Measurements from ENCODE around the gene KIAA1549.

Gene KIAA1549

DNA sequence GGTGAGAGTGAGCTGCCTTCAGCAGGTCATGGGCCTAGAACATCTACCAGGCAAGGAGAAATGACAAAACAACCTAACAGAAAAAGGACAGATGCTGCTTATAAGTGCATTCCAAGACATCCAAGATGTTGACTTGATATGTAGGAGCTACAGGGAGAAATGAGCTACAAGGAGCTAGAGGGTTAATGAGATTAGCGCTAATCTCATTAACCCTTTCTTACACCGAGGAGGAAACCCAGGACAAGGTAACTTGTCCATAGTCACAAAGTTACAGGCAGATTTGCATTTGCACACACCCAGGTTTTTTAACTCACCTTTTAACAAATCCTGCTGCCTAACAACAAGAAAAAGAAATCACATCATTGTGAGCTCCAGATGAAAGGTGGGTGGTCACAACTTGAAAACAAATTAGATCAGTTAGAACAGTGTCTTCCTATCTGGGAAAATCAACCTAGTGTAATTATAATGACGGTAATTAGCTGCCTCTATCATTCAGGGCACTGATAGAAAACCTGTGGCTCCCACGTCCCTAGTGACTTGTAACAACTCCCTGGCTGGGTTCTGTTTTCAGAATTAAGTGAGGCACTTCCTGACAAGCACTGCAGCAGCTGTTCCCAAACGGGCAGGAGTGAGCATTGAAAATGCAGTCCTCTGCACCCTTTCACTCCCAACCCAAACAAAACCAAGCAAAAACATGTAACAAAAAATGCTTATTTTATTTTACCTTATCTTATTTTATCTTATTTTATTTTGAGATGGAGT is 5.7 kb downstream of the KIAA1549 start:
- no peak for DNase-seq (ENCODE audit: low read depth)

DNA sequence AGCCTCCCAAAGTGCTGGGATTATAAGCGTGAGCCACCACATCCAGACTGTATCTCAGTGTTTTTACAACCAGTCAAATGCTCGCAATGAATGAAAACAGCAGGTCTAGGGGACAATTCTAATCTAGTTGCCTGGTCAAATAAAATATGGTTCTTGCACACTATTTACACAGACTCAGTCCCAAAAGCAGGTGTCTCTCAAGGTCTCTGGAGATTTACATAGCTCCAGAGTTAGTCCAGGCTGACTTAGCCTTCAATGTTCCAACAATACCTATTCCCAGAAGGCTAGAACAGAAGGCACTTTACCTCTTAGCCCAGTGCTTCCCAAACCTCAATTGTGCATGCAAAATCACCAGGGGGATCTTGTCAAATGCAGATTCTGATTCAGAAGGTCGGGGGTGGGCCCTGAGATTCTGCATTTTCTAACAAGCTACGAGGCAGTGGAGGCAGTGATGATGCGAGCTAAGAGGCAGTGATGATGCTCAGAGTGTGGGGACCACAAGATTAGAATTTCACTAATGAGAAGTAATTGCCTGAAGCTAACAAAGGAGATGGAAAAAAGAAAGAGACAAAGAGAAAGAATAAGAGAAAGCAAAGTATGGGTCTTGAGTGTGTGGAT is 6.4 kb downstream of the KIAA1549 start:
- no peak for DNase-seq (ENCODE audit: low read depth)

DNA sequence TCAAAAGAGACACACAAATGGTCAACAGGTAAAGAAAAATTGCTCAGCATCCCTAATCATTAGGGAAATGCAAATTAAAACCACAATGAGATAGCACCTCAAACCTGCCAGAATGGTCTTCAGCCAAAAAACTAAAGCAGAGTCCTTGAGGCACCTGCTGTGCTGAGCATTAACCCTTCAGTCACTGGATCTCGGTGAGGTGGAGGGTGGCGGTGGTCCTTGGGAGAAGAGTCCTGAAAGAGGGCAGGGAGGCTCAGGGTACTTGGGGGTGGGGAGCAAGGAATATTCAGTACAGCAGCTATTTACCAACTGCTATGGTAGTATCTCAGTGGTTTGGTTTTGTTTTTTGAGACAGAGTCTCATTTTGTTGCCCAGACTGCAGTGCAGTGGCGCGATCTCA is 7.1 kb downstream of the KIAA1549 start:
- no peak for DNase-seq (ENCODE audit: low read depth)

GRCh38 chr7:138970952-138971351 is 10.2 kb downstream of the KIAA1549 start:
- no peak for DNase-seq (ENCODE audit: low read depth)

- no peak for DNase-seq (ENCODE audit: low read depth)
Measured at GRCh38 chr7:138970446-138970845, 10.7 kb downstream of the KIAA1549 start.

DNA sequence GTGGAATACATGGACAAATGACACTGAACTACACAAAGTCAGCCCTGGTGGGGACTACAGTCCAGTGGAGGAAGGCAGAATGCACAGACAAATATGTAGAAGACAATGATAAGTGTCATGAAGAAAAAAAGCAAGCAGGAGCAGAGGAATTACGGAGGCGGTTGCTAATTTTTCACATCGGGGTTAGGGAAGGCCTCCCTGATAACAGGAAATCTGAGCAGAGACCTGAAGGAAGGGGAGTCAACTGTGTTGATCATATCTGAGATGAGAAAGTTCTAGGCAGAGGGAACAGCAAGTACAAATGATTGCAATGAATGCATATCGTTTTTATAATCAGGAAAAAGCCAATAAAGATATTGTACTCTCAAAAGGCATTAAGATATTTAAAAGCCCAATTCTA is 14.0 kb downstream of the KIAA1549 start:
- no peak for DNase-seq (ENCODE audit: low read depth)

- no peak for DNase-seq (ENCODE audit: low read depth)
Measured at GRCh38 chr7:138964624-138965436, 16.4 kb downstream of the KIAA1549 start.

DNA sequence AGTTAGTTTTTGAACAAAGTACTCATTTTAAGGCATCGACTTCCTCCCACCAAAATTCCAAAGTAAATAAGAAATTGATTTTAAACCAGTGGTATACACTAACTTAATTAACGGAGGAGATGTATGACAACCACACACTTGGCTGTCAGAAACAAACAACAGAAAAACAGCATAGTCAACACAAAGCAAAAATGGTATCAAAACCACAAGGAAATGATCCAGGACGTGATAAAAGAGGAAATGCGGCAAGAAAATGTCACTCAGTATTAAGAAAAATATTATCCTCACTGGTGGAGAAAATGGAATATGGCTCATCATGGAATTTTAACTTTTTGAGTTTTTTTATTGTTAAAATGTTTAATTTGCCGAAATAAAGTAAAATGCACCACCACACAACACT is 17.5 kb downstream of the KIAA1549 start:
- no peak for DNase-seq (ENCODE audit: low read depth)

DNA sequence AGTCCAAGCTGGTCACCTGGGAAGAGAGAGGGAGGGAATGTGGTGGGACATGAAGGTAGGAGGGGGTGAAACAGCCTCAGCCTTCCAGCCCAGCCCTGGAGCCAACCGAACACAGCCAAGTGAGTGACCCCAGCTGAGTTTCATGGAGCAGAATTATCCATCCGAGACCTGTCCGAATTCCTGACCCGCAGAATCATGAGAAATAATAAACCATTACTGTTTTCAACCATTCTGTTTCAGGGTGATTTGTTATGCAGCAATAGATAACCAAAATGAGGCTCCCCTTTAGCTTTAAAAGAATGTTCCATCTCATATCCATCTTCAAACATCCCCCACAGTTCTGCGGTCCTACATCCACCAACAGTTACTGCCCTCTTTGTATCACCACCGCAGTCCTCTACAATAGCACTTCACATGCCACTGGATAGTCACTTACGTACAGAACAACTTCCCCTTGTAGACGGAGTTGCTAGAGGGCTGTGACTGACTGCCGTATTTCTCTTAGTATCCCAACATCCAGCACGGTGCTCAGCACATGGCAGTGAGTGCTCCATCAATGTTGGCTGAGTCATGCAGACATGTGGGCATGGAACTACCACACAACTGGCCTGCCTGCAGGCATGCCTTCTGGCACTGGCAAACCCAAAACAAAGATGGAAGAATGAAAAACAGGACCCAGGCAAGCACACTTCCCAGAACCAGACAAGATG is 18.5 kb downstream of the KIAA1549 start:
- DNase-seq (ENCODE audit: low read depth), result no peak

GRCh38 chr7:138961159-138961558 is 20.0 kb downstream of the KIAA1549 start:
- no peak for DNase-seq (ENCODE audit: low read depth)

GRCh38 chr7:138958391-138958956 is 22.7 kb downstream of the KIAA1549 start:
- no peak for DNase-seq (ENCODE audit: low read depth)

DNA sequence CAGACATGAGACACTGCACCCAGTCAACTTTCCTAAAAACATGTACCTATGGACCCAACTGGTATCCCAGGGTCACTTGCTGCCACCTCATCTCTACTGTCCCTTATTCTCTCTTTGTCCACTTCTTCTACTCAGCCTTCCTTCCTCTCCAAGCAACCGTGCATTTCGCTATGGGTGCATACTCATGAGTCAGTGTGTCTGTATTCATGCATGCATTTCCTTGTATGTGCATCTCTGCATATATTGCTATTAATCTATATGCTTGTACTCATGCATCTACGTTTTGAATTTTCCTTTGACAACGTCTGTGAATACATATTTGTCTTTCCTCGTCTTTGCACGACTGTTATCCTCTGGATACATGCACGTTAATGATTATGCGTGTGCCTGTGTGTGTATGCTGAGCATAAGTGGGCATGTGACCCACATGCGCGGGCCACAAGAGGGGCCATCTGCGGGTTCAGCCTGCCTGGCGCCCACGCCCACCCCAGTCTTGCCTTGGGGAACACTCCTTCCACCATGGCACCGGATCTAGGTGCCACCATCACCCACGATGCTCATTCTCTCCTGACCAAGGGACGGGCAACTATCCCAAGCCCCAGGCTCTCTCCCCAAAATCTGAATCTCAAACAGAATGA is 23.3 kb downstream of the KIAA1549 start:
- DNase-seq (ENCODE audit: low read depth), result no peak

- DNase-seq (ENCODE audit: low read depth), result no peak
Measured at GRCh38 chr7:138957217-138957616, 24.0 kb downstream of the KIAA1549 start.

- no peak for DNase-seq (ENCODE audit: low read depth)
Measured at GRCh38 chr7:138954545-138955475, 26.4 kb downstream of the KIAA1549 start.

- no peak for DNase-seq (ENCODE audit: low read depth)
Measured at GRCh38 chr7:138952791-138953190, 28.4 kb downstream of the KIAA1549 start.

GRCh38 chr7:138951953-138952352 is 29.2 kb downstream of the KIAA1549 start:
- DNase-seq (ENCODE audit: low read depth), result no peak

DNA sequence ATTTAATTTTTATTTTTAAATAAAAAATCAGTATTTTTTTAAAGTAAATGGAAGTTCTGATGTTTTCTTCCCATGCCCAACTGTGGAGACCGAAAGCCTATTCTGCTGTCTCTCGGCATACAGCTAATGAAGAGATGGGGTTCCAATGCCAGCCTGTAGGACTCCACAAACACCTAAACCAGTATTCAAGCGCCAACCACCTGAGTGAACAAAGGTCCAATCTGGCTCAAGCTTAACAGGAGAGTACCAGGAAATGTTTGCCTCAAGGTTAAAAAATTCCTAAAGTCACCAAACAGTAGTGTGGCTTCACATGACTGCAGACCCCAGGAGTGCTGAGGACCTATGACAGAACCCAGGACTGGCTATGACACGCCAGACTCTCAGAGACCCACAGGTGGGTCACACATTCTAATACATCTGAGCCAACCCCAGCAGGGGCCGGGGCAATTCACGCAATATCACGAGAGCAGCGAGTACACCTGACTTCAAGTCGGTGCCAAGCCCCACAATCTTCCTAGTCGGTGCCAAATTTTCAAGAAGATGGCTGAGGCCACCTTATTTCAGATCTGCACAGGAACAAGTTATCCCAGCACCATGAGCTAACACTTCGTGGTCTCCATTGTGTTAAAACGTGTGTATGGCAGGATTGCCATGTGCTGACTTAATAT is 31.6 kb downstream of the KIAA1549 start:
- no peak for DNase-seq (ENCODE audit: low read depth)

DNA sequence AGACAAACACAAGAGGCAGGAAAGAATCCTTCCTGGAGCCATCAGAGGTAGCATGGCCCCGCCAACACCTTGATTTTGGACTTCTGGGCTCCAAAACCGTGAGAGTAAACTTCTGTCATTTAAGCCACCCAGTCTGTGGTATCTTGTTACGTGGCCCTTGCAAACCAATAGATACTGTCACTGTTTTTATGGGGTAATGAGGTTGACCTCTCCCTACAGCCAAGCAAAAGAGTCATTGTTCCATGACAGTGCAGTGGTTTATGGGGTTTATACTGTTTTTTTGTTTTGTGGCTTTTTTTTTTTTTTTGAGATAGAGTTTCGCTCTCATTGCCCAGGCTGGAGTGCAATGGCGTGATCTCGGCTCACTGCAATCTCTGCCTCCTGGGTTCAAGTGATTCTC is 32.8 kb downstream of the KIAA1549 start:
- DNase-seq (ENCODE audit: low read depth), result no peak

DNA sequence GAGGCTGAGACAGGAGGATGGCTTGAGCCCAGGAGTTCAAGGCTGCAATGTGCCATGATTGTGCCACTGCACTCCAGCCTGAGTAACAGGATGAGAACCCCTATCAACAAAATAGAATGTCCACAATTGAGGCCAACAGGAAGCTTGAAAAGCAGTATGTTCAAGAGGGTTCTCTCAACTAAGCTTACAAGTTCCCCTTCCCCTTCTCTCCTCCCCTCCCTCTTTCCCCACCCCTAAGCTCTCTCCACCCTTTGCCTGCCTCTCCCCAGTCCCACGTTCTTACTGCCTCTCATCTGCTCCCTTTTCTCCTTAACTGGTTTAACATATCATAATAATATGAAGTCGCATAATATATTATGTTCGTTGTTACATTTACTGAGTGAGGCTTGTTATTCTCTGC is 35.4 kb downstream of the KIAA1549 start:
- no peak for DNase-seq (ENCODE audit: low read depth)

- no peak for DNase-seq (ENCODE audit: low read depth)
Measured at GRCh38 chr7:138945154-138945553, 36.0 kb downstream of the KIAA1549 start.

Data from stimulated activated CD8-positive, alpha-beta memory T cell treated with anti-CD3 and anti-CD28 coated beads, Interleukin-15, amount 100 ng/mL, for 1 hour (primary cell).